GM13976 (cell line): ENCODE data around the gene FTO.
"Not testable (repeated sequence)": the region's sequence is repeated elsewhere in the genome, so short reads cannot be mapped to it uniquely, and the experiment has no call there.

ENCODE experiments used
- DNase-seq: peaks from one replicate; pipeline ENCODE4 v3.0.0; 2012; ENCODE audit warnings: low spot score
- in situ Hi-C: fragments of 300-500 bp; cut with MboI; formaldehyde crosslinking; loops from one replicate; pipeline ENCODE4 v1.12.0; 2022; ENCODE audit warnings: low sequenced_read_pairs, mixed read lengths, inconsistent platforms; ENCODE audit not compliant: unreplicated experiment
- TF ChIP-seq, protein P1 (sequence below): IDR thresholded peaks from 2 replicates; pipeline ENCODE4 v1.5.1; 2012; ENCODE audit warnings: borderline replicate concordance, mild to moderate bottlenecking; ENCODE audit not compliant: insufficient read depth; ENCODE audit errors: extremely low read depth, missing control alignments, control extremely low read depth

FTO gene

DNA sequence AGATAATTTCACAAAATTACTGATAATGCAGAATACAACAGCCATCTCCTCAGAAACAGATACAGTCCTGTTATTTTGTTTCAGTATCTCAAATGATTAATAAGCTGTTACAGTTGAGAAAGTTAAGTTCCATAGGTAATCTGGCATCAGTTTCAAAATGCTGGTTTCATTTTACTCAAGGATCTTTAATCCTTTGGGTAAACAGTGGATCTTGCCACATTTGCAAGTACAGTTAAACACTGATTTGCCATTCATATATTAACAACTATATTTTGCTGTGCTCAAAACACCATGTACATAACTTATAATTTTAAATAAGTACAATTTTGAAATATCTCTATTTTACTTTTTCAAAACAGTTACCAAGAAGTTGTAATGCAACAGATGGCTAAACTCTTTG, 31.5 kb upstream of the FTO start:
- in situ Hi-C loops = no loop called here
- TF ChIP-seq, protein P1, sequence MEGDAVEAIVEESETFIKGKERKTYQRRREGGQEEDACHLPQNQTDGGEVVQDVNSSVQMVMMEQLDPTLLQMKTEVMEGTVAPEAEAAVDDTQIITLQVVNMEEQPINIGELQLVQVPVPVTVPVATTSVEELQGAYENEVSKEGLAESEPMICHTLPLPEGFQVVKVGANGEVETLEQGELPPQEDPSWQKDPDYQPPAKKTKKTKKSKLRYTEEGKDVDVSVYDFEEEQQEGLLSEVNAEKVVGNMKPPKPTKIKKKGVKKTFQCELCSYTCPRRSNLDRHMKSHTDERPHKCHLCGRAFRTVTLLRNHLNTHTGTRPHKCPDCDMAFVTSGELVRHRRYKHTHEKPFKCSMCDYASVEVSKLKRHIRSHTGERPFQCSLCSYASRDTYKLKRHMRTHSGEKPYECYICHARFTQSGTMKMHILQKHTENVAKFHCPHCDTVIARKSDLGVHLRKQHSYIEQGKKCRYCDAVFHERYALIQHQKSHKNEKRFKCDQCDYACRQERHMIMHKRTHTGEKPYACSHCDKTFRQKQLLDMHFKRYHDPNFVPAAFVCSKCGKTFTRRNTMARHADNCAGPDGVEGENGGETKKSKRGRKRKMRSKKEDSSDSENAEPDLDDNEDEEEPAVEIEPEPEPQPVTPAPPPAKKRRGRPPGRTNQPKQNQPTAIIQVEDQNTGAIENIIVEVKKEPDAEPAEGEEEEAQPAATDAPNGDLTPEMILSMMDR = no peak
- DNase-seq = no peak

DNA sequence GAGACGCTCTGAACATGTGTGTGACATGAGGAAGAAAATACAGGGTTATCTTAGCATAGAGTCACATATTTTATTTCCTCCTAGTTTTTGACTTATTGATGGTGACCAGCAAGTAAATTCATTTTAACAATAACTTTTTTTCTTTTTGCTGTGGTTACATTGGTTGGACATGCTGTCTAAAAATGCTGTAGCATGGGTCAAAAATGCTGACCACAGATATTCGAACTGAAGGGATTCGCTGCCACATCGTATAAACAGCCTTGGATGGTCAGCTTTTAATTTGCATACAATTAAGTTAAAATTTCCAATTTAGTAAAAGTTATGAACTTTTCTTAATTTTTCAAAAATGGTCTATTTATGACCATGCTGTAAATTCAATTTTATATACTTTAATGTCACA, 30.8 kb upstream of the FTO start:
- in situ Hi-C loops = no loop called here
- DNase-seq = no peak
- TF ChIP-seq, protein P1 = no peak

DNA sequence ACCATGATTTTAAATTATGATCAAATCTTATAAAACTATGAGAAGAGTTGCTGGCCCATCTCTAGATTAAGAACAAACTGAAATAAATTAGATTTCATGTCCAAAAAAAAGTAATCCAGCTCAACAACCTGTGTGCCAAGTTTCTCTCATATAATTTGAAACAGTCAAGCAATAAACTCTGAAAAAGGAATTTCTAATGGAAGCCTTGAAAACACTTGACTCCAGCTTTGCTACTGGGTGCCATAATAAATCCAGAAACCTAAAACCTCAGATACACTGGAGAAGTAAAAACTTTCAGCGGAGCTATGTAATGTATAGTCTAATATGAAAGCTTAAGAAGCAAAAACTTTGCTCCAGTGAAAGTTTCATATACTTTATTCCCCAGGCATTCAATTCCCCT, 25.8 kb upstream of the FTO start:
- no peak for DNase-seq
- in situ Hi-C loops = no loop called here
- TF ChIP-seq, protein P1 = no peak

DNA sequence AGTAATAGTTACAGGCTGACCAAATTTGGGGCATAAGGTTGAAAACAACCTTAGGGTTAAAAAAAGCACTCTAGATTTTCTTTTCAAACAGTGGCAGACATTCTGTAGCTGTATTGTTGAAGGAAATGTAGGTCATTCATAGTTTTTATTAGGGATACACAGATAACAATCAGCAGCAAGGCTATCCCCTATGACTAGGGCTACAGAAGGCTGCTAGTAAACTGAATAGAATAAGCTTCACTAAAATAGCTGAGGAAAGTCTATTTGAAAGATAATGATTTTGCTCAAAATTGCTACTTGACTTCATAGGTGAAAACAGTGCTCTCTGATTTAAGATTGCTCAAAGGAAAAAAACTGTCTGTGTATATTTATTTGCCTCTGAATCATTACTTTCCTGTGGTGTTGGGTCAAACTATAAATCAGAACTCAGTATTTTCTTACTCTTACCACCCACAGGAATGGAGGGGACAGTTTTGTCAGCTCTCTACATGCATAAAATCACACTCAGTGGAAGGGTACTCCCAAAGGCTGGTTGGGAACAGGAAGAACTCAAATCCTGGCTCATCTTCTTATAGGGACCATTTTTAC, 25.1 kb upstream of the FTO start:
- in situ Hi-C loops = no loop called here
- TF ChIP-seq, protein P1 = no peak
- DNase-seq = no peak

DNA sequence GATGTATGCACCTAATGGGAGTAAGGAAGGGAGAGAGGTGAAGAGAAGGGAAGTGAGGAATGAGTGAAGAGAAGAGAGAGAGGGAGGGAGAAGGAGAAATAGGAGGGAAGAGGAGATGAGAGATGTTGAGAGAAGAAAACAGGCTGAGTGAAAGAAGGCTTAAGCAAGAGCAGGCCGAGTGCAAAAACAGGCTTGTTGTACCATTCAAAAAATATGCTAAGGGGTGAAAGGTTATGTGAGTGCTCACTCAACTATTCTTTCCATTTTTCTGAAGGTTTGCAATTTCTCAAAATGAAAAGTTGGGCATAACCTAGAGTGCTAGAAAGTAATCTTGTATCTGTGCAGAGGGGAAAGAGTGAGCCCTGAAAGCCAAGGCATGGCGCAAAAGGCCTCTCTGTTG, 23.2 kb upstream of the FTO start:
- TF ChIP-seq, protein P1 = no peak
- in situ Hi-C loops = no loop called here
- DNase-seq = no peak

DNA sequence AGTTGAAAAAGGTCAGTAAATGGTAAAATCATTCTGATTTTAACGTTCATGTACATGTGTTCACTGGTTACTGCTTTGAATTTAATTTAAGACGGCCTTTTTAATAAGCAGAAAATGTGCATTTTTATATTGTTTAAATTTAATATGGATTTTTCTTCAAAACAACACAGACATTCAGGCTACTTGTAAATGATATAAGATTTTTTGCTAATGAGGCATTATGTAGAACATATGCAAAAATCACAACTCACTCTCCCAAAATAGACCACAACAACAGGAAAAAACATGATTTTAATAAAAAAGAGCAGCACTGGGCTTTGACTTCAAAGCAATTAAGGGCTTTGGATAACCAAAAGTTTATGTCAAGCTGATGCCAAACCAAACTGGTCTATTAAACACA, 22.6 kb upstream of the FTO start:
- in situ Hi-C loops = no loop called here
- DNase-seq = no peak
- TF ChIP-seq, protein P1 = no peak

DNA sequence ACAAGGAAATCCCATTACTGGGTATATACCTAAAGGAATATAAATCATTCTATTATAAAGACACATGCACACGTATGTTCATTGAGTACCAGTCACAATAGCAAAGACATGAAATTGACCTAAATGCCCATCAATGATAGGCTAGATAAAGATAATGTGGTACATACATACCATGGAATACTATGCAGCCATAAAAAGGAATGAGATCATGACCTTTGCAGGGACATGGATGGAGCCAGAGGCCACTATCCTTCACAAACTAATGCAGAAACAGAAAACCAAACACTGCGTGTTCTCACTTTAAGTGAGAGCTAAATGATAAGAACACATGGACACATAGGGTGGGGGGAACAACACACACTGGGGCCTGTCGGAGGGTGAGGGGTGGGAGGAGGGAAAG, 18.6 kb upstream of the FTO start:
- DNase-seq, in situ Hi-C loops: not testable (repeated sequence)

DNA sequence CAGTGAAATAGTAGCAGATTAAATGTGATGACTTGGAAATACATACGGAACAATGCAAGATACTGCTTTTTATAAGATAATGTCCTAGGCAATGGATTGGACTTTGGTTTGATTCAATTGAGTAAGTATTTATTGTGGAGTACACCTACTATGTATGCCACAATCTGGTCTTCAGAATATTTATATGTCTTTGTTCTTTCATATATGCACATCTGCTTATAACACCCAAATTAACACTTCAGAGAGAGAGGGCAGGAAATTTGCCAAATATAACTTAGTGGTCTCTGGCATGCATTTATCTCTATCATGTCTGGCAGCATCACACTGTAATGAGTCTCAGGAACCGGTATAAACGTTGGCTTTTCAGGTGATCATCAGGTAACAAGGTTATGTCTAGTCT, 17.2 kb upstream of the FTO start:
- in situ Hi-C loops = no loop called here
- TF ChIP-seq, protein P1 = no peak
- no peak for DNase-seq
